Activated CD8-positive, alpha-beta memory T cell treated with anti-CD3 and anti-CD28 coated beads, Interleukin-2, amount 50 U/mL, for 1 hour (primary cell): ENCODE measurements around the gene CENPM.

Experiments
- DNase-seq: peaks from one replicate; pipeline ENCODE4 v3.0.0-alpha.2; 2020; ENCODE audit errors: extremely low read depth

CENPM gene

GRCh38 chr22:41931701-41932269 lies 15.2 kb downstream of the CENPM start:
- DNase-seq = no peak

GRCh38 chr22:41929418-41929810 lies 17.5 kb downstream of the CENPM start:
- DNase-seq = no peak

GRCh38 chr22:41928593-41929417 lies 18.1 kb downstream of the CENPM start:
- no peak for DNase-seq

GRCh38 chr22:41927813-41928212 lies 19.1 kb downstream of the CENPM start:
- no peak for DNase-seq

- peak; percentile 41 for DNase-seq
Observed at GRCh38 chr22:41925783-41926460, 21.0 kb downstream of the CENPM start.

GRCh38 chr22:41923595-41924276 lies 23.2 kb downstream of the CENPM start:
- DNase-seq = no peak

GRCh38 chr22:41922940-41923594 lies 23.9 kb downstream of the CENPM start:
- no peak for DNase-seq

- no peak for DNase-seq
Observed at GRCh38 chr22:41922328-41922727, 24.6 kb downstream of the CENPM start.

GRCh38 chr22:41920271-41920976 lies 26.5 kb downstream of the CENPM start:
- no peak for DNase-seq

- no peak for DNase-seq
Observed at GRCh38 chr22:41919357-41920224, 27.4 kb downstream of the CENPM start.

- DNase-seq = no peak
Observed at GRCh38 chr22:41917903-41918791, 28.8 kb downstream of the CENPM start.

- DNase-seq = no peak
Observed at GRCh38 chr22:41917375-41917902, 29.5 kb downstream of the CENPM start.

- no peak for DNase-seq
Observed at GRCh38 chr22:41916745-41917358, 30.1 kb downstream of the CENPM start.

- DNase-seq = no peak
Observed at GRCh38 chr22:41915786-41916493, 31.0 kb downstream of the CENPM start.

- no peak for DNase-seq
Observed at GRCh38 chr22:41915035-41915785, 31.7 kb downstream of the CENPM start, which contains the start of gene SHISA8. Gene SHISA8 (minus strand): TSS chr22:41915074. CDS start chr22:41914667, 407 bp downstream.

- DNase-seq = no peak
Observed at GRCh38 chr22:41914611-41915034, 32.3 kb downstream of the CENPM start.
